ENCODE measurements around the gene BDKRB1. TPM values are rescaled to one million over a fixed set of nuclear protein-coding genes. Genes with fewer than 3 reads are reported as not detected.

Gene BDKRB1
- total RNA-seq: 10 to 100 TPM in 2 of 4 donors, not detected in 2; 11.8 to 36.5 TPM

DNA sequence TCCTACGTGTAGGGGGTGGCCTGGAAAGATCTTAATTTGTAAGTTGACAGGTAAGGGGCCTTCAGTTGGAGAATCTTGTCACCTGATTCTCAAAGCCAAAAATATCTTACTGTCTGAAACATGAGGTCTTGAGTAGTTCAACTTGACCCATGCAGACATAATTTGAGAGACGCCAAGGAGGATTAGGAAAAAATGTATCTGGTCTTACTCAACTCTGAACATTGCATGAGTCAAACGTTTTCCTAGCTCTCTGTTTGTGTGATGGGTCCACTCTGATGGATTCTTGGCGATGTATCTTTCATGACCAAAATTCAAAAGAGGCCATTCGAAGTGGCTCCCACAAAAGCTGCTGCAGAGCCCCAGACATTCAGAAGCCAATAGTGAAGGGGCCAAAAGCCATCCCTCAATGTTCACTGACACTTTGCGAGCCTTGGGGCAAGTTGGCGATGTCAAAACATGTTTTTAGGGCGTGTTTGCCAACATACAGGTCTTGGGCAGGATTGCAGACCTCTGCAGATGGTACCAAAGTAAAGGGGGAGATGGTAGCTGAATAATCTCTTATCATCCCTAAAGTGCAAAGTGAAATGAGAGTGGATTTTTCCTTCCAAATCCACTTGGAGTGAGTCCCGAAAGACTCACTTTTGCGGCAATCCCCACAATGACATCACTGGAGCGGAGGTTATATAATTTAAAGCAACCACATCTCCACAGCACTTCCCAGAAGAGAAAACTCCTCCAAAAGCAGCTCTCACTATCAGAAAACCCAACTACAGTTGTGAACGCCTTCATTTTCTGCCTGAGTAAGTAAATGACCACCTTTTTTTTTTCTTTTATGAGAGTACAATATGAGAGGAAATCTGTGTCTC, at the start of gene BDKRB1:
Gene BDKRB1, plus strand, starts transcription at position 710 of the 866 bp plus-strand sequence. CDS start 7,473 bp downstream, outside the sequence.
- DNase-seq (ENCODE audit: low spot score) (no peak), ATAC-seq (ENCODE audit: low FRiP score) (peak; percentile 83)
- TF ChIP-seq, protein P1, sequence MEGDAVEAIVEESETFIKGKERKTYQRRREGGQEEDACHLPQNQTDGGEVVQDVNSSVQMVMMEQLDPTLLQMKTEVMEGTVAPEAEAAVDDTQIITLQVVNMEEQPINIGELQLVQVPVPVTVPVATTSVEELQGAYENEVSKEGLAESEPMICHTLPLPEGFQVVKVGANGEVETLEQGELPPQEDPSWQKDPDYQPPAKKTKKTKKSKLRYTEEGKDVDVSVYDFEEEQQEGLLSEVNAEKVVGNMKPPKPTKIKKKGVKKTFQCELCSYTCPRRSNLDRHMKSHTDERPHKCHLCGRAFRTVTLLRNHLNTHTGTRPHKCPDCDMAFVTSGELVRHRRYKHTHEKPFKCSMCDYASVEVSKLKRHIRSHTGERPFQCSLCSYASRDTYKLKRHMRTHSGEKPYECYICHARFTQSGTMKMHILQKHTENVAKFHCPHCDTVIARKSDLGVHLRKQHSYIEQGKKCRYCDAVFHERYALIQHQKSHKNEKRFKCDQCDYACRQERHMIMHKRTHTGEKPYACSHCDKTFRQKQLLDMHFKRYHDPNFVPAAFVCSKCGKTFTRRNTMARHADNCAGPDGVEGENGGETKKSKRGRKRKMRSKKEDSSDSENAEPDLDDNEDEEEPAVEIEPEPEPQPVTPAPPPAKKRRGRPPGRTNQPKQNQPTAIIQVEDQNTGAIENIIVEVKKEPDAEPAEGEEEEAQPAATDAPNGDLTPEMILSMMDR (IDR thresholded peaks at IDR 0.05): no peak

DNA sequence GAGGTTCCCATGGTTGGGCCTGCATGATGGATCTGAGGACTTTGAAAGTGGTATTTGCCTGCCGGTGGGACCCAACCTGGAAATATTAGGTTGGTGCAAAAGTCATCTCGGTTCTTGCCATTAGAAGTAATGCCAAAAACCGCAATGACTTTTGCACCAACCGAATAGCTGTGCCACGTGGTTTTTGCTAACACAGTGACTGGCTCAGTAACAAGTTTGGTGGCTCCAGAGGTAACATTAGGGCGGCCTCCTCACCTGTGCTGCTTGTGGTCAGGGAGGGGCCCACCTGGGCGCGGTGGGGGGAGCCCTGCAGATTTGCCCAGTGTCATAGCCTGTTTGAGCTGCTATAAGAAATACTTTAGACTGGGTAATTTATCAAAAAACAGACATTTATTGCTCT, 49.5 kb upstream of the BDKRB1 start:
- TF ChIP-seq, protein P1 (IDR thresholded peaks at IDR 0.05): no peak
- no peak for DNase-seq (ENCODE audit: low spot score)
- ATAC-seq (ENCODE audit: low FRiP score): no peak

DNA sequence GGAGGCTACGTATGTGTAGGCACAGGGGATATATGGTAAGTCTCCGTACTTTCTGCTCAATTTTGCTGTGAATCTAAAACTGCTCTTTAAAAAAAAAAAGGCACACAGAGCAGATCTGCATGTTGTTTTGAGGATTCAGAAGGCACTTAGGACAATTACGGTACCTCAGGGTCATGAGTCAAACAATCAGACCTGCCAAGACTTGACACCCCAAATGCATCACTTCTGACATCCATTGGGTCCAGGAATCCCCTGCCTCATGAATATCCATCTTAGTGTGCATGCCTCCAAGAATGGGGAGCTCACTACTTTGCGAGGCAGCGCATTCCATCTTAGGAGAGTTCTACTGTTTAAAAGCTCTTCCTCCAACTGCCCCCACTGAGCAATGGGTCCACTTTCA, 48.3 kb upstream of the BDKRB1 start:
- no peak for ATAC-seq (ENCODE audit: low FRiP score)
- no peak for DNase-seq (ENCODE audit: low spot score)
- TF ChIP-seq, protein P1 (IDR thresholded peaks at IDR 0.05): no peak

DNA sequence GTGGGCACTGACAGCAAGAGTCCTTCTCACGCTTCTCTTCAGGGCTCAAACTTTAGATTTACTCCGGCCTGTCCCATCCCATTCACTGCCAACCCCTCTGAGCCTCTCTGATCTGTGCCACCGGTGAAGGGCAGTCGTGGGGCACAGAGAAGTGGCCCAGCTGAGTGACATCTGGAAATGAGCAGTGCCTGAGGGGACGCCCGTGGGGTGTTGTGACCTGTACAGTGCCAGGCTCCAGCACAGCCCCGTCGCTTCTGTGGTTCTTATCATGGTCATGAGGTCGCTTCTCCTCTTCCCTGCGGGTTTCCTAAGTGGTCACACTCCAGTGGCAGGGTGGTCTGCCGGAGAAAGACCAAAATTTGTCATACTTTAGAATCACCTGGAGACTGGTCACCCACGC, 47.3 kb upstream of the BDKRB1 start:
- ATAC-seq (ENCODE audit: low FRiP score): no peak
- no peak for DNase-seq (ENCODE audit: low spot score)
- TF ChIP-seq, protein P1 (IDR thresholded peaks at IDR 0.05): no peak

DNA sequence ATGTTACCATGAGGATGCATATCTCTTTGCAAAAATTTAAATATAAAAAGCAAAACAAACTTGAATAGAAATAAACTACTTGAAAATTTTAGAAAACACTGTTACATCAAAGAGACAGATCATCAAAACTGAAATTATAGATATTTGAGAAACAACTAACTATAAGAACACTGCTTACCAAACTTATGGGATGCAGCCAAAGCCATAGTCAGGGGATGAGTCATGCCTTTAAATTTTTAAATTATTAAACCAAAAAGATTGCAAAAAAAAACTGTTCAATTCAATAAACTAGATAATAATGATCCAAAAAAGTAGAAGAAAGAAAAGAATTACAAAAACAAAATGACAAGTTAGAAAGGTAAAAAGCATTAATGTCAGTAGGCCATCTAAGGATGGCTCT, 43.9 kb upstream of the BDKRB1 start:
- no peak for ATAC-seq (ENCODE audit: low FRiP score)
- DNase-seq (ENCODE audit: low spot score): no peak
- TF ChIP-seq, protein P1 (IDR thresholded peaks at IDR 0.05): no peak

DNA sequence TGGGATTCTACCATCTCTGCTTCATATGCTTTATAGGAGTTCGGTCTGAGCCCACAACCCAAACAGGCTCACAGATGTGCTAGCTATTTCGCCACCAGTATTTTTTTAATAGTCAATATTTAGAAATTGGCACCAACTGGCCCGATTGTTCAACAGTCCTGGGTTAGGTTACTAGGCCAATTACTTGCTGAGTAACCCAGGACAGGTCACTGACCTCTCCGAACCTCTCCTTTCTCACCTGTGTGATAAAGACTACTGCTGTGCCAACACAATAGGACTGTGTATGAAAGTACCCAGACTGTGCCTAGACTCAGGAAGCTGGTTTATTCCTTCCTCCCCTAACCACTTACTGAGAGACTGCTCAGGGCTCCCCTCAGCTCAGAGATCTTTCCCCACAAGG, 43.1 kb upstream of the BDKRB1 start:
- DNase-seq (ENCODE audit: low spot score) (no peak), ATAC-seq (ENCODE audit: low FRiP score) (no peak)
- TF ChIP-seq, protein P1 (IDR thresholded peaks at IDR 0.05): no peak
